TTC549 (cell line): ENCODE measurements around the gene SRL.
"Not testable (repeated sequence)": the region's sequence is repeated elsewhere in the genome, so short reads cannot be mapped to it uniquely, and the experiment has no call there.

Source experiments
- FAIRE-seq: peaks from 2 replicates; lab custom pipeline; 2012; peaks lifted over from hg19 to GRCh38; lab: Jason Lieb, UNC

Gene SRL

GRCh38 chr16:4225075-4225474 is 16.8 kb downstream of the SRL start:
- FAIRE-seq: no peak

DNA sequence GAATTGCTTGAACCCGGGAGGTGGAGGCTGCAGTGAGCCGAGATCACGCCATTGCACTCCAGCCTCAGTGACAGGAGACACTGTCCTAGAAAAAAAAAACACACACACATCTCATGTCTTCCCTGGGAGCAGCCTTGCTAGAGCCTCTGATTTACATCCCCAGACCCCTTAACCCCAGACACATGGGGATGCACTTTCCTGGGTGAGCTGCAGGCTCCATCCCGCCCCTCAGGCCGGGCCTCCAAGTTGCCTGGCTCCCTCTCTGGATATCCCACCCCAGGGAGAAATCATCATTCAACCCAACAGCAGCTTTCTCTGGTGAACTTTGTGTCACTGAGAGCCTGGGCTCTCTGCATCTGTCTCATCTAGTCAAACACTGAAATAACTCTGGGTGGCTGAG is 21.5 kb downstream of the SRL start:
- no peak for FAIRE-seq

GRCh38 chr16:4218202-4218601 is 23.7 kb downstream of the SRL start:
- no peak for FAIRE-seq

GRCh38 chr16:4217204-4218131 is 24.4 kb downstream of the SRL start:
- FAIRE-seq: no peak

DNA sequence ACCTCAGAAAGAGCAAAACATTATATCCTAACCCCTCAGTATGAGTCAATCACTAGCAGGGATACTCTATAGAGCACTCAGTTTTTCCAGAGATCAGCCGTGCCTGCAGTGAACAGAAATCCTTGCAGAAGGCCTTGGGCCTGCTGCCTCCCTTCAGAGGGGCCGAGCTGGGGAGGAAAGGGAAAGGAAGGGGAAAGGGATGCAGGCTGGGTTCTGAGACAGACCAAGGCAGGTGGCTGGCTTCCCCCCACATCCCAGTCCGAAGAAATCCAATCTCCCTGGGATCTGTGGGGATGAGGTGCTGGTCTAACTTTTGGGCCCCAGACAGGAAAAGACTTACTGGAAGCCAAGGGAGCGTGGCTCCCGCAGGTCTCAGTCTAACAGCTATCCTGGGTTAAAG is 25.3 kb downstream of the SRL start:
- no peak for FAIRE-seq

- no peak for FAIRE-seq
These were observed 26.8 kb downstream of the SRL start for GRCh38 chr16:4215106-4215505.

DNA sequence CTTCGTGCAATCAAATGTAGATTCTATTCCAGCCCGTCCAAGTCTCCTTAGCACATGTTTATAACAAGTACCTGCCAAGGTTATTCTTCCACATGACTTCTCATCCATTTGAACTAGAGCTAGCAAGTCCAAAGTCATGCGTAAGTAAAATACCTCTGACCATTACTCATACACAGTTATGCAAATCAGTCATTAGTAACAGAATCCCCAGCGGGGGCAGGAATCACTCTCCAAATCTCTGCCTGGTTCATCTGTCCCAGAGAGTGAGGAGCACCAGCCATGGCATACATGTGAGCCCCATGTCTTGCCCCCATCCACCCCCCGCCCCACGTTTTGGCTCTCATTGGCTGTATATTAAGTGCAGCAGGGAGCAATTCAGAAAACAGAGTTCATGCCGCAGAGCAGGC is 27.7 kb downstream of the SRL start:
- FAIRE-seq: no peak

- no peak for FAIRE-seq
These were observed 28.1 kb downstream of the SRL start for GRCh38 chr16:4213737-4214136.

- no peak for FAIRE-seq
These were observed 29.0 kb downstream of the SRL start for GRCh38 chr16:4212934-4213296.

GRCh38 chr16:4212211-4212933 is 29.5 kb downstream of the SRL start:
- no peak for FAIRE-seq

- FAIRE-seq: not testable (repeated sequence)
These were observed 30.3 kb downstream of the SRL start for GRCh38 chr16:4211445-4212210.

DNA sequence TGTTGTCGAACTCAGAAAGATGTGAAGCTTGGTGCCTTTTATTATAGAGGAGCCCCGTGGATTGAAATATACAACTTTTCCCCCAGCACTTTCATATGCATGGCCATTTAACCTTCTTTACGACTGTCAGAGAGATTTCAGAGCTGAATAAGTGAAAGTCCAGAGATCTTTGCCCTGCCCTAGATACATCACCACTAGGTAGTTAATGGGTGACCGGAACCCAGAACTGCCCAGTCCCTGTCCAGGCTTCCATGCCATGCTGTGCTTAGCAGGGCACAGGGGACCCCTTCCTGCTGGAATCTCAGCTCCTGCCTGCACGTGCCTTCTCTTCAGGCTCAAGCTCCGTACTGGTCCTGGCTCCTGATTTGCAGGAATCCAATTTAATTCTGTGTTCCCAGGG is 32.2 kb downstream of the SRL start:
- FAIRE-seq: no peak

DNA sequence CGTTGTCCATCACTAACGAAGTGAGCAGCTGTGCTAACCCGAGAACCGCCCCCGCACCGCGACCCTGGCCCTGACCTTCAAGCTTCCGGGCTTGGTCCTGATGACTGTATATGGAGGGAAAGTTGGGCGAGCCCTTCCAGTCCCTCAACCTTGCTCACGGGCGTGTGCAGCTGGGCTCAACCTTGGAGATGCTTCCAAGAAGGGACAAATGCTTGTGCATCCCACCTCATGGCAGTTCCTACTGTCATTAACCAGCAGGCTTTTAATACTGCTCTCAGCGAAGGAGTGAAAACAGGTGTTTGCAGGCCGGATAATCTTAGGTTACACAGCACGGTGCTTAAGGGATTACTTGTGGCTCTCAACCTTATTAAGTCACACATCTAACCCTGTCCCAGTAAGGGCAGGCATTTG is 33.5 kb downstream of the SRL start:
- FAIRE-seq: no peak

- no peak for FAIRE-seq
These were observed 34.1 kb downstream of the SRL start for GRCh38 chr16:4207683-4208340.

GRCh38 chr16:4207229-4207628 is 34.7 kb downstream of the SRL start:
- no peak for FAIRE-seq

- FAIRE-seq: no peak
These were observed 35.2 kb downstream of the SRL start for GRCh38 chr16:4206680-4207079.

- FAIRE-seq: no peak
These were observed 35.9 kb downstream of the SRL start for GRCh38 chr16:4205971-4206370.

GRCh38 chr16:4204521-4204920 is 37.4 kb downstream of the SRL start:
- FAIRE-seq: no peak

DNA sequence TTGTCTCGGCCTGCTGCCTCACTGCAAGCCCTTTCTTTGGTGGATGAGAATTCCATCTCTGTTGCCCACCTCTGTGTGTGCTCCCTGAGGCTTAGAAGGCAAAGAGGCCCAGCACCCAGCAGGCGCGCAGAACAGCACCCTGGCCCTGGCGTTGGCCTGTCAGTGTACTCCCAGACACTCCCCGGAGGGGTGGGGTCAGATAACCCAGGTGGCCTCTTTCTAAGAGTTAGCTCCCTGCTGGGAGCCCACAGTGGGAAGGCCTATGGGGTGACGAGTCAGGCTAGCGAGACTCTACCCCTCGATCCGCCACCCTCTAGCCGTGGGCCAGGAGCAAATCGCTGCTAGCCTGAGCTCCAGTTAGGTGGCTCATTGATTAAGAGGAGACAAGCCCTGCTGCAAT is 38.1 kb downstream of the SRL start:
- FAIRE-seq: no peak

- no peak for FAIRE-seq
These were observed 39.1 kb downstream of the SRL start for GRCh38 chr16:4202615-4203345.

DNA sequence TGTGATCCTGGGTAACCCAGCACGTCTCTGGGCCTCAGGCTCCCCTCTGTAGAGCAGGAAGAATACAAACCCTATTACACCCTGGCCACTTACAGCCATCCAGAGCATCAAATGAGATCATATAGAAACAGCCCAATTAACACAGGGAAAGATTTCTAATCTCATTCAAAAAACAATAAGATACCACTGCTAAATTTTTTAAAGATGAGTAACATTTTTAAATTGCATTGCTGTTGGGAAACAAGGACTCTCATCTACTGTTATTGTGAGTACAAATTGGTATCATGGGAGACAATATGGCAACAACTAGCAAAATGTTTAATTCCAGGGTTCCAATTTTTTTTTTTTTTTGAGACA is 41.1 kb downstream of the SRL start:
- FAIRE-seq: no peak
